HepG2 (cell line): ENCODE results near the gene CARTPT. TPM values are rescaled to one million over a fixed set of nuclear protein-coding genes. Genes with fewer than 3 reads are reported as not detected.

Experiments used
- ATAC-seq: fragments of 200-7000 bp; cut with Tn5 transposase; 3 replicates; pipeline ENCODE4 v1.9.1; 2020; ENCODE audit warnings: mild to moderate bottlenecking, moderate library complexity
- BruUV-seq: library from RNA; stranded (reverse); fragments of 400-500 nt; replicated peaks from 2 replicates; lab custom pipeline; 2021; lab: Mats Ljungman, UMichigan
- CTCF ChIA-PET: fragments of 300-600 bp; formaldehyde crosslinking; extraction: SDS; loops from one replicate; lab custom pipeline; 2021; ENCODE audit warnings: low total read pairs, inconsistent platforms, low intra/inter-chr PET ratio; lab: Yijun Ruan, JAX
- POLR2A ChIA-PET: fragments of 350-600 bp; sonication (Branson Sonifier 250); formaldehyde crosslinking; loops from one replicate; lab custom pipeline; 2020; ENCODE audit warnings: antibody characterized with exemption, inconsistent platforms; lab: Yijun Ruan, JAX
- DNase-seq: peaks from one replicate; pipeline ENCODE4 v3.0.0-alpha.2; 2015; ENCODE audit warnings: low spot score
- FAIRE-seq: peaks from 3 replicates; lab custom pipeline; 2011; peaks lifted over from hg19 to GRCh38; lab: Jason Lieb, UNC
- H2AFZ ChIP-seq: one replicate; pipeline ENCODE4 v1.6.1; 2011; ENCODE audit warnings: low read length, inconsistent platforms
- H3K27ac ChIP-seq: fragments of 300-600 bp; 3 replicates; pipeline ENCODE4 v1.8.0; 2011; ENCODE audit warnings: mixed run types, mild to moderate bottlenecking, mixed read lengths, low read length, inconsistent platforms; ENCODE audit not compliant: insufficient read depth; ENCODE audit errors: extremely low read length
- H3K27me3 ChIP-seq, 2 experiments: fragments of 200-600 bp in 1 of 2; 2 replicates in 1 of 2; 3 replicates in 1 of 2; pipeline versions ENCODE4 v1.6.0 to v1.8.0; 2011; ENCODE audit warnings: low read length in 2 of 2, mild to moderate bottlenecking in 2 of 2, moderate library complexity in 2 of 2, inconsistent platforms in 1 of 2; ENCODE audit not compliant: insufficient read depth in 2 of 2, control insufficient read depth in 1 of 2
- H3K36me3 ChIP-seq, 2 experiments: fragments of 200-600 bp in 1 of 2; replicated peaks in 1 of 2; 2 replicates in 1 of 2; 3 replicates in 1 of 2; pipeline versions ENCODE4 v1.5.1 to v1.8.0; 2011; ENCODE audit warnings: low read length in 2 of 2, inconsistent platforms in 1 of 2; ENCODE audit not compliant: insufficient read depth in 2 of 2, control insufficient read depth in 1 of 2
- H3K4me1 ChIP-seq: 2 replicates; pipeline ENCODE4 v1.5.1; 2012; ENCODE audit warnings: low read length, inconsistent platforms; ENCODE audit not compliant: insufficient read depth
- H3K4me2 ChIP-seq: 2 replicates; pipeline ENCODE4 v1.6.0; 2011; ENCODE audit warnings: low read depth, low read length, inconsistent platforms
- H3K4me3 ChIP-seq, 3 experiments: fragments of 200-600 bp in 1 of 3; sonication (generic), shearing (Covaris generic) in 1 of 3; replicated peaks in 1 of 3; 2 replicates each; pipeline ENCODE4 v1.5.1; 2011 to 2016; ENCODE audit warnings: low read length in 3 of 3, inconsistent platforms in 2 of 3, low read depth in 2 of 3, mild to moderate bottlenecking in 2 of 3, control low read depth in 1 of 3, mixed read lengths in 1 of 3; ENCODE audit not compliant: insufficient read depth in 1 of 3
- H3K79me2 ChIP-seq: one replicate; pipeline ENCODE4 v1.6.1; 2011; ENCODE audit warnings: low read length, inconsistent platforms; ENCODE audit not compliant: insufficient read depth
- H3K9ac ChIP-seq: 2 replicates; pipeline ENCODE4 v1.6.0; 2011; ENCODE audit warnings: mild to moderate bottlenecking, low read depth, low read length, inconsistent platforms; ENCODE audit not compliant: insufficient read depth
- H3K9me3 ChIP-seq: 2 replicates; pipeline ENCODE4 v1.5.1; 2012; ENCODE audit warnings: mild to moderate bottlenecking, low read length
- H4K20me1 ChIP-seq: 2 replicates; pipeline ENCODE4 v1.6.0; 2011; ENCODE audit warnings: inconsistent platforms, mild to moderate bottlenecking, low read length, moderate library complexity; ENCODE audit not compliant: insufficient read depth
- AGO2 ChIP-seq: fragments of 200-400 bp; formaldehyde crosslinking; optimal IDR thresholded peaks from 2 replicates; pipeline ENCODE3; 2017; ENCODE audit warnings: mild to moderate bottlenecking, low read depth, low read length, moderate library complexity
- CTCF ChIP-seq: sonication (generic); formaldehyde crosslinking; IDR thresholded peaks from 2 replicates; pipeline ENCODE4 v1.5.0; 2020; ENCODE audit warnings: mild to moderate bottlenecking, missing genetic modification reagents, moderate library complexity
- HNF4A ChIP-seq: sonication (generic); formaldehyde crosslinking; IDR thresholded peaks from 2 replicates; pipeline ENCODE4 v1.4.0; 2020; ENCODE audit warnings: missing genetic modification reagents
- NR2C2 ChIP-seq: sonication (generic); formaldehyde crosslinking; IDR thresholded peaks from 2 replicates; pipeline ENCODE4 v1.4.0; 2020; ENCODE audit warnings: missing genetic modification reagents, mild to moderate bottlenecking, moderate library complexity, borderline replicate concordance
- PBX2 ChIP-seq: IDR thresholded peaks from 2 replicates; pipeline ENCODE4 v1.6.1; 2016; ENCODE audit warnings: control low read depth
- POLR2A ChIP-seq, 2 experiments: IDR thresholded peaks; 2 replicates each; pipeline ENCODE4 v1.6.1; 2011; ENCODE audit warnings: low read depth in 2 of 2, low read length in 2 of 2, mild to moderate bottlenecking in 1 of 2, moderate library complexity in 1 of 2; ENCODE audit not compliant: insufficient read depth in 1 of 2
- RARA ChIP-seq: IDR thresholded peaks from 2 replicates; pipeline ENCODE4 v1.6.1; 2016; ENCODE audit warnings: missing genetic modification reagents, missing compliant biosample characterization
- STAG1 ChIP-seq: sonication (generic); formaldehyde crosslinking; IDR thresholded peaks from 2 replicates; pipeline ENCODE4 v1.4.0; 2020; ENCODE audit warnings: missing genetic modification reagents
- TFAP4 ChIP-seq: sonication (generic); IDR thresholded peaks from 2 replicates; pipeline ENCODE4 v1.6.1; 2016; ENCODE audit warnings: low read depth, borderline replicate concordance
- ZFP90 ChIP-seq: sonication (generic); formaldehyde crosslinking; IDR thresholded peaks from 2 replicates; pipeline ENCODE4 v1.8.0; 2022; ENCODE audit warnings: missing genetic modification reagents, mild to moderate bottlenecking, inconsistent platforms, borderline replicate concordance
- ZNF17 ChIP-seq: sonication (generic); formaldehyde crosslinking; IDR thresholded peaks from 2 replicates; pipeline ENCODE4 v1.5.0; 2020; ENCODE audit warnings: mild to moderate bottlenecking, missing genetic modification reagents
- ZNF432 ChIP-seq: sonication (generic); formaldehyde crosslinking; IDR thresholded peaks from 2 replicates; pipeline ENCODE4 v1.5.0; 2020; ENCODE audit warnings: missing genetic modification reagents, mild to moderate bottlenecking, borderline replicate concordance
- ZNF841 ChIP-seq: sonication (generic); formaldehyde crosslinking; IDR thresholded peaks from 2 replicates; pipeline ENCODE4 v1.8.1; 2023; ENCODE audit warnings: missing genetic modification reagents, borderline replicate concordance
- WGBS: methylation state at CpG from one replicate; pipeline ENCODE4 v1.1.6; 2017; ENCODE audit warnings: low lambda C conversion rate; 5-methylcytosine and 5-hydroxymethylcytosine counted together
- in situ Hi-C: cut with HindIII; loops from 2 replicates; pipeline ENCODE4 v1.10.0; 2017; ENCODE audit warnings: low pct_unique_long_range_greater_than_20kb; ENCODE audit not compliant: extremely low pct_ligation_motif_present
- intact Hi-C: fragments of 100-400 bp; cut with micrococcal nuclease; formaldehyde crosslinking; loops from one replicate; pipeline ENCODE4 v1.10.0; 2022; ENCODE audit not compliant: unreplicated experiment
- polyA plus RNA-seq, 8 experiments: library from polyadenylated mRNA; depleted of rRNA in 3 of 8; stranded (reverse) in 7 of 8; unstranded in 1 of 8; fragments of >200 nt; fragmentation: Illumina TruSeq in 4 of 8; extraction: Trizol in 4 of 8; gene quantifications; 2 replicates each; pipeline versions ENCODE4 v1.2.1 to v1.2.3, GENCODE V29; 2011 to 2016; ENCODE audit warnings: low read depth in 4 of 8, missing spikeins in 1 of 8, mixed read lengths in 1 of 8; ENCODE audit not compliant: insufficient read depth in 1 of 8
- total RNA-seq, 5 experiments: library from RNA; depleted of rRNA; stranded (reverse); fragments of >200 nt; fragmentation: Illumina TruSeq; extraction: Trizol; gene quantifications; 2 replicates each; pipeline ENCODE4 v1.2.3, GENCODE V29; 2016; ENCODE audit warnings: low read depth in 1 of 5

Gene CARTPT
- total and polyA plus RNA-seq, 2 of the 13 experiments (the other 11 are each of a cell fraction or from before 2014, with no cell fraction given), result not detected

- Histone ChIP-seq H3K36me3 (no peaks in the 10 kb centered on the region), H3K9ac (no peak overlapping the region), H3K4me3 (no peak overlapping the region), H3K4me1 (peaks cover 18% of the 10 kb centered on the region), H3K79me2 (no peaks in the 10 kb centered on the region), H3K4me2 (no peak overlapping the region), H3K9me3 (no peaks in the 10 kb centered on the region), H4K20me1 (no peaks in the 10 kb centered on the region), H3K27ac (no peak overlapping the region), H3K27me3 (peaks cover 0 to 5% of the 10 kb centered on the region in 2 experiments; a peak in 1 of 5 replicates), H2AFZ (no peak overlapping the region)
- ATAC-seq (peak; percentile 78), DNase-seq (no peak), FAIRE-seq (no peak)
- TF ChIP-seq STAG1 (CRISPR knock-in tag) (peak; percentile 32), ZNF17 (CRISPR knock-in tag) (no peak), CTCF (CRISPR knock-in tag) (peak; percentile 20; the same call in 1 of the 2 replicates)
- POLR2A ChIA-PET, result no interaction called here
- in situ Hi-C loops, result no loop called here
- 38% methylated on average over 4 of the region's 4 CpGs for WGBS
- no TSS peak for BruUV-seq
- intact Hi-C loops, result loop anchor here (10.0 kb wide), 1 partner anchor 217 kb away; no protein-coding TSS in a partner anchor
- CTCF ChIA-PET, result no interaction called here
These were observed 32.3 kb downstream of the CARTPT start for GRCh38 chr5:71751422-71751821.

GRCh38 chr5:71752441-71753190 lies 33.5 kb downstream of the CARTPT start:
- intact Hi-C loops (loop anchor here (10.0 kb wide), 1 partner anchor 218 kb away; no protein-coding TSS in a partner anchor), in situ Hi-C loops (no loop called here)
- Histone ChIP-seq H3K79me2 (no peaks in the 10 kb centered on the region), H3K9me3 (no peaks in the 10 kb centered on the region), H2AFZ (no peak overlapping the region), H3K4me1 (peaks cover 22% of the 10 kb centered on the region), H3K4me2 (no peak overlapping the region), H3K4me3 (no peak overlapping the region), H3K27ac (no peak overlapping the region), H4K20me1 (no peaks in the 10 kb centered on the region), H3K9ac (no peak overlapping the region), H3K27me3 (peaks cover 0 to 5% of the 10 kb centered on the region in 2 experiments; a peak in 1 of 5 replicates), H3K36me3 (no peaks in the 10 kb centered on the region)
- no peak for DNase-seq
- no peak for FAIRE-seq
- 28% methylated on average over 2 of the region's 4 CpGs for WGBS
- POLR2A ChIA-PET, result no interaction called here
- ATAC-seq, result peak; percentile 43; the same call in 2 of the 3 replicates
- no TSS peak for BruUV-seq
- CTCF ChIA-PET, result no interaction called here
- TF ChIP-seq ZNF432 (CRISPR knock-in tag) (no peak), ZFP90 (CRISPR knock-in tag) (no peak), NR2C2 (CRISPR knock-in tag) (peak; percentile 57), ZNF17 (CRISPR knock-in tag) (no peak), HNF4A (CRISPR knock-in tag) (0 out of 2 replicates have a peak, but pooled peaks have one; percentile 40), TFAP4 (peak; percentile 62; the same call in 1 of the 2 replicates), POLR2A (IDR thresholded peaks at IDR 0.05; ENCODE audit: insufficient read depth in 1 of 2, low read depth in 2 of 2, low read length in 2 of 2) (no peak), AGO2 (no peak), ZNF841 (no peak), RARA (CRISPR knock-in tag) (0 out of 2 replicates have a peak, but pooled peaks have one; percentile 9), PBX2 (no peak)
